NCI-H446 (cell line): Measurements from ENCODE around the gene CEACAM16.
A peak's percentile ranks its signal among the peaks of the same experiment; 100 is the strongest.

Experiments
- DNase-seq, 2 experiments: peaks; one replicate each; lab custom pipeline; 2025; lab: John Stamatoyannopoulos, UW

The CEACAM16 gene

GRCh38 chr19:44745887-44746600 is 47.1 kb downstream of the CEACAM16 start:
- no peak for DNase-seq

GRCh38 chr19:44746616-44746945 is 47.6 kb downstream of the CEACAM16 start:
- DNase-seq, result no peak

- peak; percentile 64 to 81 for DNase-seq
These were observed 48.2 kb downstream of the CEACAM16 start for GRCh38 chr19:44746946-44747738.

GRCh38 chr19:44747739-44748425 is 48.9 kb downstream of the CEACAM16 start:
- peak; percentile 16 to 41 for DNase-seq

GRCh38 chr19:44748426-44749254 is 49.7 kb downstream of the CEACAM16 start, which contains the start of gene BCL3:
Gene BCL3, plus strand, starts transcription at chr19:44748708. Its CDS starts 83 bp downstream, at chr19:44748791.
- peak in 1 of 2 experiments; percentile 33 for DNase-seq

DNA sequence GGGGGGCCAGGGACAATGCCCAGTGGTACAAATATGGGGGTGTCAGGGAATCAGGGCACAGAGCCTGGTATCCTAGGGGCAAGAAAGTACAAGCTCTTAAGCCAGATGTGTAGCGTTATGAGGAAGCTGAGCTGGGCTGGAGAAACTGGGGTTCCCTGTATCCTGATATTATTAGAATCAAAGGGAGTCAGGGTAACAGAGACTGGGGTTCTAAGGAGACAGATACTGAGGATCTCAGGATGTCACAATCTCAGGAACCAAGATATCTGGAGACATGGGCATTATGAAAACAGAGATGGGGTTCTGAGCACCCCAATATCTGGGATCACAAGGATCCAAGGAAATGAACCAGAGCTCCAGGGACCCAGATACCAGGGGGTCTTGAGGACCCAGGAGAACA is 50.3 kb downstream of the CEACAM16 start:
- no peak for DNase-seq

GRCh38 chr19:44749994-44750393 is 51.0 kb downstream of the CEACAM16 start:
- DNase-seq, result no peak

GRCh38 chr19:44752123-44752815 is 53.3 kb downstream of the CEACAM16 start:
- DNase-seq, result no peak

DNA sequence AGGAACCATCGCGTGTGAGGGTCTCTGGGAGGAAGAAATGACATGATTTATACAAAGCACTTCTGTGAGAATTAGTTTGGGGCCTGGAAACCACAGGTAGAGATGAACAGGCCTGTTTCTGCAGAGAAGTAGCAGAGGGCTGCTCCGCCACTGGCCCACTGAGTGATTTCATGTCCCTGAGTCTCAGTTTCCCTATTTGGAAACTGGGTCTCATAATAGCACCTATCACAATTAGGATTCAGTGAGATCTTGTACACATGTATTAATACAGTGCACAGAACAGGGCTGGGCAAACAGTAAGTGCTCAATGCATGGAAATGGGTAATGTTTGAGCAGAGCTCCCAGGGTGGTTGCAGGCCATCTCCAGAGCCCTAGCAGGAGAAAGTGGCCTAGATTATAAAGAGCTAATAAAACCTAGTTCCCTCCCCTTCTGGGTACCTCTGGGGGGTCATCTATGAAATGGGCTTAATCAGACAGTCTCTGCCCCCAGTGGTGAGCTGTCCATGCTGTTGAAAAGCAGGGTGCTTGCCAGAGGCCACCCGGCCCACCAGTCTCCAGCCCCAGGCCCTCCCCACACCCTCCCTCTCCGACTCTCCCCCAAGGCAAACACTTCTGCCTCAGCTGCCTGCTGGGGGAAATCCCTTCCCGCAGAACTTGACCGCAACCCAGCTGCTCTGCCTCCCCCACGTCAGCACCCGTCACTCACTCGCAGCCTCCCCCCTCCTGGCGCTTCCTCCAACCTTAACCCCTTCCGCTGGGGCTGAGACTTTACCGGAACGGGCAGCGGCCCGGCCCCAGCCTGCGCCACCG is 54.1 kb downstream of the CEACAM16 start:
- DNase-seq, result no peak

DNA sequence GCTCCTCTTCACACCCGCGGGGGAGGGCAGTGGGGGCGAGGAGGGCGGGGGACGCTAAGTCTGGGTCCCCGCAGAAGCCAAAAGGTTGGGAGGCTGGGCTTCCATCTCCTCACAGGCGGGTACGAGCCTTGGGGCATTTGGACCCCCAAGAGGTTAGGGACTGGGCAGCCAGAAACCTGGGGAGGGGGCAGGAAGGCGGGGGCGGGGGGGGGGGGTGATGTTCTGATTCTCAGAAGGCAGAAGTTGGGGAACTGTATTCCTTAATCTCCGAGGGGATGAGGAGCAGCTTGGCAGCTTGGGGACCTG is 54.6 kb downstream of the CEACAM16 start:
- no peak for DNase-seq

DNA sequence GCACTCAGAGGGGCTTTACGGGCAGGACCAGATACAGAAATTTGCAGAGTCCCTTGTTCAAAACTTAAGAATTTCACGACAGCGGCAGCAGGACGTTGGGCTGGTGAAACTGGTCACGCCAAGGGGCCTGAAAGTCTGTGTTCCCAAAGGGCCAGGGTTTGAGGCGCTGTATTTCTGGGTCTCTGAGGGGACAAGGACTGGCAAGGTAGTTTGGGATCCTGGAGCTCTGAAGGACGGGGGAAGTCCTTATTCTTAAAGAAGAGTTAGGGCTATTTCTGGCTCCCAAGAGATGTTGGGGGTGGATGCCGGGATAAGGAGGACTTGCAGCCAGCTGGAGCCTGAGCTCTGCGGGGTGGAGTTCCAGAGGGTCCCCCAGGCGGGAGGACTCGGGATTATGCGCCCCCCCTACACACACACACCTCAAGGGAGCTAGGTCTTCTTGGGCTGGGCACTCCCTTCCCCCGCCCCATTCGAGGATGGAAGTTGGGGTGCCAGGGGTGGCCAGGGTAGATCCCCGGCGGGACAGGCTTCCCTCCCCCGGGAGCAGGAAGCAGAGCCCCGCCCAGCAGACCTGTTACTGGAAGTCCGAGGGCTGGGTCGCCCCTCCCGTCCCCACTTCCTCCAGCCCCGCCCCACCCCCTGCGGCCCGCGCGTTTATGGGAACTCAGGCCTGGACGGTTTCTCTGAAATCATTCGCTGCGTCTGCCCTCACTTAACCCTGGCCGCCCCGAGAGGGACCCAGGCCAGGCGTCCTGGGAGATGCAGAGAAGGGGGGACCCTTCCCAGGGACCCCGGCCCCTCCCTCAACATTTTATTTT is 55.2 kb downstream of the CEACAM16 start:
- DNase-seq, result no peak

DNA sequence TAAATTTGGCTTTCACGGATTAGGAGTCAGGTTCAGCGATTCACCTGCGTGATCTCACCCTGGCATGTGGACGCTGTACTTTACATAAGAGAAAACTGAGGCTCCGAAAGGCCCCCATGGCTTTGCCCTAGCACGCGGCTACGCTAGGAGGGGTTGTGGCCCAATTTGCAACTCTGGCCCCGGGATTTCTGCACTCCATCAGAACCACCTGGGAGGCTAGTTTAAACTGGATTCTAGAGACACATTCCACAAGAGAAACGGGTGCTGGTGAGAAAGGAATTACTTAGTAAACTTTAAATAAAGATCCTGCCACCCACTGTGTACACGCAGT is 55.8 kb downstream of the CEACAM16 start:
- DNase-seq, result no peak

GRCh38 chr19:44755219-44755618 is 56.3 kb downstream of the CEACAM16 start:
- no peak for DNase-seq

GRCh38 chr19:44756089-44756562 is 57.2 kb downstream of the CEACAM16 start:
- DNase-seq, result no peak

GRCh38 chr19:44757057-44757734 is 58.2 kb downstream of the CEACAM16 start:
- DNase-seq, result no peak

DNA sequence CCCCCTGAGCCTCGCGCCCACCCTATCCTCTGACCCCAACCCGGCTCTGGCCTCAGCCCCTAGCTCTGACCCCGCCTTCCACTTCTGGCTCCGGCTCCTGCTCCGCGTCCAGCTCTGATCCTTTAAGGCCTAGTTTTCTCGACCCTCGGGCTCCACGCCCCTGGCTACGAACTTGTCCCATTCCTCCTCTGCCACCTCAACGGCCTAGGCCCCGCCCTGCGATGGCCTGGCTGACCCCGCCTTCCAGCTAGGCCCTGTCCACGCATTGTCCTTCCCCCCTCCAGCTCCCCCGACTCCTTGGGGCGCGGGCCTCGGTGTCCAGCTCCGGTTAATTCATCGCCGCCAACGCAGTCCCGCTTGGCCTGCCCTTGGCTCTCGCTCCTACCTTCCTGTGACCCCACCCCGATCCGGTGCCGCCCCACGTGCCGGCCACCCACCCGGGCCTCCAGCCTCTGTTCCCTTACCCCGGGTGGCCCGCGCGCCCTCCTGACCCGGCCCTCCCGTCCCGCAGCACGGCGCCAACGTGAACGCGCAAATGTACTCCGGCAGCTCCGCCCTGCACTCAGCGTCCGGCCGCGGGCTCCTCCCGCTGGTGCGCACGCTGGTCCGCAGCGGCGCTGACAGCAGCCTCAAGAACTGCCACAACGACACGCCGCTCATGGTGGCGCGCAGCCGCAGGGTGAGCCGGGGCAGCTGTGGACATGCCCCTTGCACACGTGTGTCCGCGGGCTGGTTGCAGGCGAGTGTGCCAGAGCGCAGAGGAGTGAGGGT is 59.0 kb downstream of the CEACAM16 start:
- DNase-seq, result no peak

GRCh38 chr19:44758596-44758995 is 59.6 kb downstream of the CEACAM16 start:
- DNase-seq, result no peak

GRCh38 chr19:44759083-44759804 is 60.3 kb downstream of the CEACAM16 start:
- no peak for DNase-seq
